Measurements from ENCODE around the gene FSTL4. TPM values are rescaled to one million over a fixed set of nuclear protein-coding genes. Genes with fewer than 3 reads are reported as not detected.

The FSTL4 gene
- total RNA-seq, 4 donors from 2014 or later, result 5.1 to 8.3 (median 6.0) TPM

DNA sequence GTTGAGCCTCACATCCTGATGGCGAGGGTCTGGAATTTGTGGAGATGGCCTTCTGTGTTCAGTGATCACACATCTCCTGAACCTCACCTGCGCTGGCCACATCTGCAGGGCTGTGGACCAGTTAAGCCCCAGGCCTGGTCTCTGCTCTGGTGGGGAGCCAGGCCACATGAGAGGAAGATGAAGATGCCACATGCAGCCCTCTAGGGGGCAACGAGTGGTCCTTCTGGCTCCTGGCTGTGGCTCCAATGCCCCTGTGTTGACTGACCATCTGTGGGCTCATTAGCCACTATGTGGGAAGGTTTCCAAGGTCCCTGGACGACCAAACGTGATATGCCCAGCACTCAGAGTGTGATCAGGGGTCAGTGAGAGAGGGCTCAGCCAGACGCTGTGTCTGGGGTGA, 357.5 kb downstream of the FSTL4 start:
- 84 to 92% methylated on average over 6 of the region's 6 CpGs for WGBS, 2 donors
- no peak for DNase-seq (ENCODE audit: low spot score in 2 of 2)
- TF ChIP-seq, protein P1, sequence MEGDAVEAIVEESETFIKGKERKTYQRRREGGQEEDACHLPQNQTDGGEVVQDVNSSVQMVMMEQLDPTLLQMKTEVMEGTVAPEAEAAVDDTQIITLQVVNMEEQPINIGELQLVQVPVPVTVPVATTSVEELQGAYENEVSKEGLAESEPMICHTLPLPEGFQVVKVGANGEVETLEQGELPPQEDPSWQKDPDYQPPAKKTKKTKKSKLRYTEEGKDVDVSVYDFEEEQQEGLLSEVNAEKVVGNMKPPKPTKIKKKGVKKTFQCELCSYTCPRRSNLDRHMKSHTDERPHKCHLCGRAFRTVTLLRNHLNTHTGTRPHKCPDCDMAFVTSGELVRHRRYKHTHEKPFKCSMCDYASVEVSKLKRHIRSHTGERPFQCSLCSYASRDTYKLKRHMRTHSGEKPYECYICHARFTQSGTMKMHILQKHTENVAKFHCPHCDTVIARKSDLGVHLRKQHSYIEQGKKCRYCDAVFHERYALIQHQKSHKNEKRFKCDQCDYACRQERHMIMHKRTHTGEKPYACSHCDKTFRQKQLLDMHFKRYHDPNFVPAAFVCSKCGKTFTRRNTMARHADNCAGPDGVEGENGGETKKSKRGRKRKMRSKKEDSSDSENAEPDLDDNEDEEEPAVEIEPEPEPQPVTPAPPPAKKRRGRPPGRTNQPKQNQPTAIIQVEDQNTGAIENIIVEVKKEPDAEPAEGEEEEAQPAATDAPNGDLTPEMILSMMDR (IDR thresholded peaks at IDR 0.05), result no peak
- no peak for TF ChIP-seq POLR2A (IDR thresholded peaks at IDR 0.05)
- intact Hi-C loops (cut with DNase I; ENCODE audit: low total_unique reads), result no loop called here
- no peak overlapping the region for H3K4me3 ChIP-seq (ENCODE audit: low read depth, poor library complexity, severe bottlenecking)

DNA sequence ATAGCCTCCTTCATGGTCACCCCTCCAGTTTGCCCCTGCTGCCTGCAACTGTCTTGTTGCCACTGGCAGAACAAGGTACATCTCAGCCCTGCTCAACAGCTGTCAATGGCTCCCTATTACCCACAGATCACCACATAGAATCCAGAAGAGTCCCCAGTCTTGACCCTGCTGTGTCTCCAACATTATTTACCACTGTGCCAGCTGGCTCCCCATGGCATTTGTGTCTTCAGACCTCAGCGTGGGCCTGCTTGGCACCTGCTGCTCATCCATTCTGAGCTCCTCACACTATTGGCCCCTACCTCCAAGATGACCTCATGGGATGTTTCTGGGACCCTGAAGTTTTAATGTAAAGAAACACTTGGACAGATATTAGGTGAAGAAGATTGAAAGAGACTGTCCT, 358.7 kb downstream of the FSTL4 start:
- TF ChIP-seq POLR2A (IDR thresholded peaks at IDR 0.05), result no peak
- TF ChIP-seq, protein P1 (IDR thresholded peaks at IDR 0.05), result no peak
- no peak for DNase-seq (ENCODE audit: low spot score in 2 of 2)
- 92 to 94% methylated on average over 1 of the region's 1 CpG for WGBS, 2 donors
- intact Hi-C loops (cut with DNase I; ENCODE audit: low total_unique reads), result no loop called here
- no peak overlapping the region for H3K4me3 ChIP-seq (ENCODE audit: low read depth, poor library complexity, severe bottlenecking)

- no peak for TF ChIP-seq POLR2A (IDR thresholded peaks at IDR 0.05)
- TF ChIP-seq, protein P1 (IDR thresholded peaks at IDR 0.05), result no peak
- intact Hi-C loops (cut with DNase I; ENCODE audit: low total_unique reads), result no loop called here
- H3K4me3 ChIP-seq (ENCODE audit: low read depth, poor library complexity, severe bottlenecking), result no peak overlapping the region
- 96 to 97% methylated on average over 6 of the region's 6 CpGs for WGBS, 2 donors
- DNase-seq (ENCODE audit: low spot score in 2 of 2), result no peak
Observed at GRCh38 chr5:133253070-133253469, 359.3 kb downstream of the FSTL4 start.

- DNase-seq (ENCODE audit: low spot score in 2 of 2), result no peak
- no peak overlapping the region for H3K4me3 ChIP-seq (ENCODE audit: low read depth, poor library complexity, severe bottlenecking)
- WGBS, 2 donors, result 69 to 77% methylated on average over 6 of the region's 6 CpGs
- TF ChIP-seq POLR2A (IDR thresholded peaks at IDR 0.05), result no peak
- TF ChIP-seq, protein P1 (IDR thresholded peaks at IDR 0.05), result no peak
- intact Hi-C loops (cut with DNase I; ENCODE audit: low total_unique reads), result no loop called here
Observed at GRCh38 chr5:133252133-133252480, 360.2 kb downstream of the FSTL4 start.

DNA sequence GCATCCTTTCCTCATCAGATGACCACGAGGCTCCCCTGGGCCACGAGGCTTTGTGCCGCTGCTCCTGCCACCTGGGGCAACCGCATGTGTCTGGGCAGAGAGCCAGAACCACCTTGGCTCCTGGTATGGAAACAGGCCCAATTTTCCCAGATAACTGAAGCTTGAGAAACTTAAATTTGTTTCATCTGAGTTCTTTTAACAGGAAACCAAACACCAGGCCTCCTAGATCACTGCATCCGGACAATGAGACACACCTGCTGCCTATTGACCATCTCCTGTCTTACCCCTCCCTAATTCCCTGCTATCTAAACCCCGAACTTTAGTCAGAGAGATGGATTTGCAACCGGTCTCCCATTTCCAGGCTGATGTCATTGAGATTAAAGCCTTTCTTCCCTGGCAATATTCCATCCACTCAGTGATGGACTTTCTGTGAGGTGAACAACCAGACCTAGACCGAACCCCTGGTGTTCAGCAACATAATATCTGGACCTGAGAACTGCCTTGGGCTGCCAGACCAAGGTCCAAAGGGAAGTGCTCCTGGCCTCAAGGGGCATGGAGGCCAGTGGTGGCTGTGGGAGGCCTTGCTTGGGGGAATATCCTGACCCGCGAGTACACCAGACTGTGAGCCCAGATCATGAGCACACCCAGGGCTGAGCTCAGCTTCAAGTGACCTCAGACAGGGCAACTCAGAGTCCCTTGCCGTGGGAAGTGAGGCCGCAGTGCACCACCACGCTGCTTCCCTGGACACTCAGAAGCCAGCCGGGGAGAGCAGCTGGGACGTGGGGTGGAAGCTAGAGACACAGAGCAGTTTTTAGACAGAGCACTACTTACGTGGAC, 360.8 kb downstream of the FSTL4 start:
- no peak overlapping the region for H3K4me3 ChIP-seq (ENCODE audit: low read depth, poor library complexity, severe bottlenecking)
- 82 to 83% methylated on average over 15 to 16 of the region's 16 CpGs for WGBS, 2 donors
- intact Hi-C loops (cut with DNase I; ENCODE audit: low total_unique reads), result no loop called here
- DNase-seq (ENCODE audit: low spot score in 2 of 2), result no peak
- TF ChIP-seq, protein P1 (IDR thresholded peaks at IDR 0.05), result no peak
- TF ChIP-seq POLR2A (IDR thresholded peaks at IDR 0.05), result no peak

DNA sequence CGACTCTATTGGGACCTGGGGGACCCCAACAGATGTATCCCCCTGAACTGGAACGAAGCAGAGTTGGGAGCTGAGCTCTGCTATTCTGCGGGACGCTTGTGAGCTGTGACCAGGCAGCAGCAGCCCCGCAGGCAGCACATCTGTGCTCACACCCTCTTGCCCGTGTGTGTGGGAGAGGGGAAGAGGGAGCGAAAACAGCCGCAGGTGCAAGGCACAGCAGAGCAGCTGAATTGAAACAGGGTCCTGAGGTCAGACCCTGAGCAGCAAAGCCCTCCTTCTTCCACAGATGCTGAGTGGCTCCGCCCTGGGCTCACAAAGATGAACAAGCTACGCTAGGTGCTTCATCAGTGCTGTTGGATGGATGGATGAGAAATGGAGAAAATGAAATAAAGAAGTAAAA, 361.8 kb downstream of the FSTL4 start:
- H3K4me3 ChIP-seq (ENCODE audit: low read depth, poor library complexity, severe bottlenecking), result no peak overlapping the region
- intact Hi-C loops (cut with DNase I; ENCODE audit: low total_unique reads), result no loop called here
- WGBS, 2 donors, result 79 to 86% methylated on average over 10 of the region's 10 CpGs
- TF ChIP-seq, protein P1 (IDR thresholded peaks at IDR 0.05), result no peak
- no peak for TF ChIP-seq POLR2A (IDR thresholded peaks at IDR 0.05)
- DNase-seq (ENCODE audit: low spot score in 2 of 2), result no peak

All from lower leg skin (tissue), 4 donors.